Calu3 (cell line): ENCODE results near the gene ALPP. TPM values are rescaled to one million over a fixed set of nuclear protein-coding genes. Genes with fewer than 3 reads are reported as not detected.
"Not testable (repeated sequence)": the region's sequence is repeated elsewhere in the genome, so short reads cannot be mapped to it uniquely, and the experiment has no call there.

Experiments used
- BruUV-seq: library from RNA; stranded (reverse); fragments of 400-500 nt; replicated peaks from 2 replicates; lab custom pipeline; 2021; lab: Mats Ljungman, UMichigan
- CTCF ChIA-PET: fragments of 300-600 bp; sonication (Branson Sonifier 250); formaldehyde crosslinking; loops from one replicate; lab custom pipeline; 2022; ENCODE audit warnings: antibody characterized with exemption; lab: Charles Lee
- DNase-seq: peaks from one replicate; pipeline ENCODE4 v3.0.0; 2022
- H3K27ac Mint-ChIP-seq: one replicate; pipeline ENCODE4 v1.8.0; 2022; ENCODE audit warnings: mixed read lengths; ENCODE audit not compliant: unreplicated experiment
- H3K27me3 Mint-ChIP-seq: one replicate; pipeline ENCODE4 v1.8.0; 2022; ENCODE audit warnings: mixed read lengths; ENCODE audit not compliant: unreplicated experiment
- H3K36me3 Mint-ChIP-seq: one replicate; pipeline ENCODE4 v1.8.0; 2022; ENCODE audit warnings: mild to moderate bottlenecking, moderate library complexity, mixed read lengths; ENCODE audit not compliant: insufficient read depth, unreplicated experiment
- H3K4me1 Mint-ChIP-seq: one replicate; pipeline ENCODE4 v1.8.0; 2022; ENCODE audit warnings: mild to moderate bottlenecking, low read depth, mixed read lengths; ENCODE audit not compliant: unreplicated experiment
- H3K4me3 Mint-ChIP-seq: one replicate; pipeline ENCODE4 v1.8.0; 2022; ENCODE audit warnings: mild to moderate bottlenecking, low read depth, moderate library complexity, mixed read lengths; ENCODE audit not compliant: unreplicated experiment
- H3K9me3 Mint-ChIP-seq: one replicate; pipeline ENCODE4 v1.8.0; 2022; ENCODE audit warnings: low read depth, mixed read lengths; ENCODE audit not compliant: unreplicated experiment
- intact Hi-C: fragments of 100-400 bp; cut with micrococcal nuclease; formaldehyde crosslinking; loops from one replicate; pipeline ENCODE4 v1.10.0; 2022; ENCODE audit not compliant: unreplicated experiment
- total RNA-seq: library from RNA; stranded (reverse); gene quantifications from 2 replicates; pipeline ENCODE4 v1.2.3, GENCODE V29; 2022
- TF ChIP-seq, protein P1 (sequence below): fragments of 200-600 bp; IDR thresholded peaks from one replicate; pipeline ENCODE4 v1.8.0; 2022; ENCODE audit warnings: antibody characterized with exemption; ENCODE audit not compliant: unreplicated experiment

Gene ALPP
- total RNA-seq, 1 experiment from 2014 or later, result not detected

DNA sequence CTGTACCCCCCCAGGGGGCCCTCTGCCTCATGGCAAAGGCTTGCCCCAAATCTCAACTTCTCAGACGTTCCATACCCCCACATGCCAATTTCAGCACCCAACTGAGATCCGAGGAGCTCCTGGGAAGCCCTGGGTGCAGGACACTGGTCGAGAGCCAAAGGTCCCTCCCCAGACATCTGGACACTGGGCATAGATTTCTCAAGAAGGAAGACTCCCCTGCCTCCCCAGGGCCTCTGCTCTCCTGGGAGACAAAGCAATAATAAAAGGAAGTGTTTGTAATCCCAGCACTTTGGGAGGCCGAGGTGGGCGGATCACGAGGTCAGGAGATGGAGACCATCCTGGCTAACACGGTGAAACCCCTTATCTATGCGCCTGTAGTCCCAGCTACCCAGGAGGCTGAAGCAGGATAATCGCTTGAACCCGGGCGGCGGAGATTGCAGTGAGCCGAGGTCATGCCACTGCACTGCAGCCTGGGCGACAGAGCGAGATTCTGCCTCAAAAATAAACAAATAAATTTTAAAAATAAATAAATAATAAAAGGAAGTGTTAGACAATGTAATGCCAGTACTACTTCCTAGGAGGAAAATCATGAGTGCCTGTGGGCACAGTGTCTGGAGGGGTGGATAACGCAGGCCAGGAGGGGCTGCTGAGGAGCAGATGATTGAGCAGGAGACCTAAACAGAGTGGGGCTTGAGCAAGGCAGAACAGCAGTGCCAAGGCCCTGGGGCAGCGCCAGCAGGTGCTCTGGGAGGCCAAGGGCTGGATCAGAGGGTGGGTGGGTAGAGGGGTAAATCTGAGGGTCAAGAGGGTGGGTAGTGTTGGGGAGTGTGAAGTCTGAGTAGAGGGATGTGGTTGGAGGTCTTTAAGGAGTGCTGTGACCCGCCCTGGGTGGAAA lies 4.0 kb downstream of the ALPP start:
- TF ChIP-seq, protein P1, sequence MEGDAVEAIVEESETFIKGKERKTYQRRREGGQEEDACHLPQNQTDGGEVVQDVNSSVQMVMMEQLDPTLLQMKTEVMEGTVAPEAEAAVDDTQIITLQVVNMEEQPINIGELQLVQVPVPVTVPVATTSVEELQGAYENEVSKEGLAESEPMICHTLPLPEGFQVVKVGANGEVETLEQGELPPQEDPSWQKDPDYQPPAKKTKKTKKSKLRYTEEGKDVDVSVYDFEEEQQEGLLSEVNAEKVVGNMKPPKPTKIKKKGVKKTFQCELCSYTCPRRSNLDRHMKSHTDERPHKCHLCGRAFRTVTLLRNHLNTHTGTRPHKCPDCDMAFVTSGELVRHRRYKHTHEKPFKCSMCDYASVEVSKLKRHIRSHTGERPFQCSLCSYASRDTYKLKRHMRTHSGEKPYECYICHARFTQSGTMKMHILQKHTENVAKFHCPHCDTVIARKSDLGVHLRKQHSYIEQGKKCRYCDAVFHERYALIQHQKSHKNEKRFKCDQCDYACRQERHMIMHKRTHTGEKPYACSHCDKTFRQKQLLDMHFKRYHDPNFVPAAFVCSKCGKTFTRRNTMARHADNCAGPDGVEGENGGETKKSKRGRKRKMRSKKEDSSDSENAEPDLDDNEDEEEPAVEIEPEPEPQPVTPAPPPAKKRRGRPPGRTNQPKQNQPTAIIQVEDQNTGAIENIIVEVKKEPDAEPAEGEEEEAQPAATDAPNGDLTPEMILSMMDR, result no peak
- peaks cover 27% of the 10 kb centered on the region for H3K27me3 Mint-ChIP-seq
- CTCF ChIA-PET, result no interaction called here

DNA sequence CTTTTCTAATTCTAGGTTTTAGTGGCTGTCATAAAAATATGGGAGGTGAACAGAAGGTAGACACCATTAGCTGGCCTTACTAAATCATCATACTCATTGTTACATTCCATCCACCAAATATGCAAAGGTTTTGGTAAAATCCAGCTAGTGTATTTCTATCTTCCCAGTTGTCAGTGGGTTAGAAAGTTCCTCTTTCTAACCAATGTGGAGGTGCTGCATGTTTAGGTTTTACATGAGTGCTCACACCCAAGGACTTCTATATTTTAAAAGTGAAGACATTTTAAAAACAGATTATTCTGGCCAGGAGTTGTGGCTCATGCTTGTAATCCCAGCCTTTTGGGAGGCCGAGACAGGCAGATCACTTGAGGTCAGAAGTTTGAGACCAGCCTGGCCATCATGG lies 5.9 kb downstream of the ALPP start:
- TF ChIP-seq, protein P1, result no peak
- CTCF ChIA-PET, result interaction anchor here (0.7 kb wide), 1 partner anchor 459 kb away, joined by 8 read pairs; no protein-coding TSS in a partner anchor

More for the DNA sequence above, 4.0 kb downstream of the ALPP start:
- no TSS peak for BruUV-seq
- intact Hi-C loops, result no loop called here
- no peak for DNase-seq
- Mint-ChIP-seq H3K27ac (no peak overlapping the region), H3K4me3 (no peak overlapping the region), H3K9me3 (no peaks in the 10 kb centered on the region), H3K4me1 (peaks cover 20% of the 10 kb centered on the region), H3K36me3 (no peaks in the 10 kb centered on the region)

DNA sequence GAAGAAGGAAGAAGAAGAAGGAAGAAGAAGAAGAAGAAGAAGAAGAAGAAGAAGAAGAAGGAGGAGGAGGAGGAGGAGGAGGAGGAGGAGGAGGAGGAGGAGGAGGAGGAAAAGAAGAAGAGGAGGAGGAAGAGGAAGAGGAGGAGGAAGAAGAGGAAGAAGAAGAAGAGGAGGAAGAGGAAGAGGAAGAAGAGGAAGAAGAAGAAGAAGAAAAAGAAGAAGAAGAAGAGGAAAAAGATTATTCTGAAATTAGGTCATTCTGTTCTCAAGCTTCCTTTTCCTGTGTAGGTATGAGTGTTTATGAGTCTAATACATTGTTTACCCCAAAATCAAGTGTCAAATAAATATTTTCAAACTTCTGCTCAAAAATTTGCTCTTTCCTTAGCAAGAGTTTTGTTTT lies 6.5 kb downstream of the ALPP start:
- BruUV-seq, H3K36me3 Mint-ChIP-seq, H3K9me3 Mint-ChIP-seq, intact Hi-C loops, H3K27ac Mint-ChIP-seq, DNase-seq, H3K4me3 Mint-ChIP-seq: not testable (repeated sequence)
- CTCF ChIA-PET, result interaction anchor here (0.7 to 1.6 kb wide), 2 partner anchors 19 to 460 kb away, joined by 4 to 8 read pairs; no protein-coding TSS in a partner anchor
- H3K27me3 Mint-ChIP-seq, result peaks cover 42% of the 10 kb centered on the region
- peaks cover 20% of the 10 kb centered on the region for H3K4me1 Mint-ChIP-seq

More for the DNA sequence above, 5.9 kb downstream of the ALPP start:
- BruUV-seq, result no TSS peak
- H3K36me3 Mint-ChIP-seq, result no peaks in the 10 kb centered on the region
- intact Hi-C loops, result no loop called here
- DNase-seq, result no peak
- peaks cover 20% of the 10 kb centered on the region for H3K4me1 Mint-ChIP-seq
- no peak overlapping the region for H3K27ac Mint-ChIP-seq
- no peak overlapping the region for H3K4me3 Mint-ChIP-seq
- no peaks in the 10 kb centered on the region for H3K9me3 Mint-ChIP-seq
- H3K27me3 Mint-ChIP-seq, result peaks cover 36% of the 10 kb centered on the region

DNA sequence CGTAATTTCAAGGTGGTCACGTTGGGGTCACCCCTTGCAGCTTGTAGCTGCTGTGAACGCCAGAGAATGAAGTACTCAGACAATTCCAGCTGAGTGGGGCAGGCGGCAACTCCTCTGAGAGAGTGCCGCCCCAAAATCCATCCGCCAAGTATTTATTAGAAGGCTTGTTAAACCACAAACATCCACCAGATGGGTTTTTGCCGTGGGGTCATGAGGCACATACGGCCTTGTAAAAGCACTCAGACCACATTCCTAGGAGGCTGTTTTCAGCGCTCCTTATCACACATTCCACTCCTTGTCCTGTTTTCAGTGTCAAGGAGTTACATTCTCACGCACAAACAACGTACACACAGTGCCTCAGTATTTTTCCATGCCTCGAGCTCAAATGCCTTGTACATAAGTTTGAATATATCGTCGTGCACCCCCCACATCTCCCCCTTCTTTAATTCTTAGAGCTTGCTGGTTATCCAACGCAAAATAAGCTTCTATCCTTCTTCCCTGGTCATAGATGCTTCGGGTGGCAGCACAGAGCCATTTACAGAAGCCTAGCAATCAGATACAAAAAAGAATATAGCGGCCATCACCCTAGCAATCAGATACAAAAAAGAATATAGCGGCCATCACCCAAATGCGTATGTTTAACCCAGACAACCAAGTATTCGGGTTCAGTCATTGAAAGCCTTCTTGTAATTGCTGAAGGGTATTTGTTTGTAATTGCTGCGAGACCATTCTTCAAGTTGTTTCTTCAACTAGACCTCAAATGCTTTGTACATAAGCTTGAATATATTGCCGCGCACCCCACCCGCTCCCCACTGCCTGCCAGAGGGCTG lies 7.3 kb downstream of the ALPP start:
- no TSS peak for BruUV-seq
- CTCF ChIA-PET, result interaction anchor here (0.9 to 1.6 kb wide), 2 partner anchors 20 to 54 kb away, joined by 3 to 4 read pairs; no protein-coding TSS in a partner anchor
- H3K27ac Mint-ChIP-seq, result peak overlapping the region; percentile 38
- H3K27me3 Mint-ChIP-seq, result peaks cover 50% of the 10 kb centered on the region
- peak; percentile 64 for DNase-seq
- H3K9me3 Mint-ChIP-seq, result no peaks in the 10 kb centered on the region
- TF ChIP-seq, protein P1, result no peak
- H3K4me1 Mint-ChIP-seq, result peaks cover 20% of the 10 kb centered on the region
- no peaks in the 10 kb centered on the region for H3K36me3 Mint-ChIP-seq
- intact Hi-C loops, result no loop called here
- H3K4me3 Mint-ChIP-seq, result peak overlapping the region; percentile 61
